Measurements from ENCODE around the gene TBC1D21.

TBC1D21 gene

GRCh38 chr15:73910522-73911303, 37.3 kb downstream of the TBC1D21 start:
- no peak for DNase-seq

- DNase-seq, result no peak
Measured at GRCh38 chr15:73912030-73912596, 38.7 kb downstream of the TBC1D21 start.

DNA sequence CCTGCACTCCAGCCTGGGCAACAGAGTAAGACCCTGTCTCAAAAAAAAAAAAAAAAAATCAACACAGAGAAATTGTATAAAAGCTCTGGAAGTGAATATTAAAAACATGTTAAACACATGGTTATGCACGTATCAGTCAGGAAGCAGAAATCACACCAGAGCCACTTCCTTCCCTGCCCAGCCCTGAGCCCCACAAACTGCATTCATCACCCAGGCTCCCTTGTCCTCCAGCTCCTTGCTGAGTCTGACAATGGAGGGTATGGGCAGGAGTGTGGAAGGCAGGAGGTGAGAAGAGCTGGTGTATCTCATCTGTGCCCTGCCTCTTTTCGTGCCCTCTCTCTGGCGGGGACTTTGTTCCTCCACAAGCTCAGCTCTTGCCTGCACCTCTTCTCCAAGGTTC, 40.8 kb downstream of the TBC1D21 start:
- no peak for DNase-seq

- DNase-seq, result no peak
Measured at GRCh38 chr15:73915082-73915481, 41.7 kb downstream of the TBC1D21 start.

- no peak for DNase-seq
Measured at GRCh38 chr15:73918784-73919183, 45.4 kb downstream of the TBC1D21 start.

- DNase-seq, result no peak
Measured at GRCh38 chr15:73919706-73920105, 46.3 kb downstream of the TBC1D21 start.

GRCh38 chr15:73921254-73921925, 48.0 kb downstream of the TBC1D21 start:
- no peak for DNase-seq

- no peak for DNase-seq
Measured at GRCh38 chr15:73922186-73923151, 49.1 kb downstream of the TBC1D21 start.

DNA sequence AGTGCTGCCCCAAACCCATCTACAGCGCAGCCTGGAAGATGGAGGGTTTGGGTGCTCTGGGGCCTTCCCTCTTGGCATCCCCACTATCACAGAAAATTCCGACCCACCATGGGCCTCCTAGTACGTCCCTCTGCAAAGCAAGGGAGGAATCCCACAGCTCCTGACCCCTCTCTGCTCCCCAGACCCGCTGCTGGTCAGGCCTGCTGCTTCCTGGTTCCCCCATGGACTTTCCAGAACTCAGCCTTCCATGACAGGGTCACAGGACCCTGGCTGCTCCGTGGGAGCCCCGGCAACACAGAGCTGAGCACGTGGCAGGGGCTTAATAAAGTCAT, 49.8 kb downstream of the TBC1D21 start:
- DNase-seq, result no peak

GRCh38 chr15:73923488-73924164, 50.3 kb downstream of the TBC1D21 start:
- DNase-seq, result no peak

GRCh38 chr15:73924171-73924921, 51.0 kb downstream of the TBC1D21 start:
- DNase-seq, result peak; percentile 31

- DNase-seq, result no peak
Measured at GRCh38 chr15:73925848-73926218, 52.5 kb downstream of the TBC1D21 start.

GRCh38 chr15:73926219-73927002, 53.0 kb downstream of the TBC1D21 start, which contains the start of gene LOXL1:
Gene LOXL1 (plus strand): TSS chr15:73926462. CDS start chr15:73926784, 322 bp downstream.
- no peak for DNase-seq

DNA sequence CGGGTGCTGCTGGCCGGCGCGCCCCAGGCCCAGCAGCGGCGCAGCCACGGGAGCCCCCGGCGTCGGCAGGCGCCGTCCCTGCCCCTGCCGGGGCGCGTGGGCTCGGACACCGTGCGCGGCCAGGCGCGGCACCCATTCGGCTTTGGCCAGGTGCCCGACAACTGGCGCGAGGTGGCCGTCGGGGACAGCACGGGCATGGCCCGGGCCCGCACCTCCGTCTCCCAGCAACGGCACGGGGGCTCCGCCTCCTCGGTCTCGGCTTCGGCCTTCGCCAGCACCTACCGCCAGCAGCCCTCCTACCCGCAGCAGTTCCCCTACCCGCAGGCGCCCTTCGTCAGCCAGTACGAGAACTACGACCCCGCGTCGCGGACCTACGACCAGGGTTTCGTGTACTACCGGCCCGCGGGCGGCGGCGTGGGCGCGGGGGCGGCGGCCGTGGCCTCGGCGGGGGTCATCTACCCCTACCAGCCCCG, 53.7 kb downstream of the TBC1D21 start:
- DNase-seq, result peak; percentile 39

- peak; percentile 76 for DNase-seq
Measured at GRCh38 chr15:73927476-73928240, 54.3 kb downstream of the TBC1D21 start.

GRCh38 chr15:73928241-73928579, 54.8 kb downstream of the TBC1D21 start:
- no peak for DNase-seq

DNA sequence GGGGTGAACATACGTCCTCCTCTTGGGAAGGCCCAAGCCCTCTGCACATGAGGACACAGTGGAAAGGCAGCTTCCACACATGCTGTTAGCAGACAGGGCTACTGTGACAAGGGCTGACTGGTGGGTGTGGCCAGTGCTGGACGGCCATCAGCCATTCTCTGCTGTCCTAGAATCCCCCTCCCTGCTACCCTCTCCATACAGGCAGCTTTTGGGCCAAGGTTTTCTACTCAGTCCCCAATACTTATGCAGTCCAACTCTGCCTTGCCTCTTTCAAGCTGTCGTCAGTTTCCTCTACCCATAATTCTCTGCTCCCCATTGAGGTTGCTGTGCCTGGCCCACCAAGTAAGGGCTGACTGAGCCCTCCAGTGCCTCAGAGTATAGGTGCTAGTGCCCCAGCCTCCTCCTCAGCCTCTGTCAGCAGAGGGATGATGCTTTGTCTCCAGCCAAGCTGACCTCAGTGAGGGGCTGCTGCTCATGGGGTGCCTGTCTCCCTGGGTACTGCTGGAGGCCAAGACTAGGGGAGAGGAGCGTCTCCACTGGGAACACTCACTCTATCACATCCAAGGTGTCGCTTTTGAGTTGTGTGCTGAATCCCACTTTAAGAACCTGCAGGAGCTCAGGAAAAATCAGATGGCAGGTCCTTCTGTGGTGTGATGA, 55.7 kb downstream of the TBC1D21 start:
- DNase-seq, result no peak

- DNase-seq, result no peak
Measured at GRCh38 chr15:73930371-73930770, 57.0 kb downstream of the TBC1D21 start.

- DNase-seq, result no peak
Measured at GRCh38 chr15:73930790-73931281, 57.5 kb downstream of the TBC1D21 start.

Data from CD4-positive, alpha-beta T cell treated with Interleukin-17A for 1 hour (primary cell).